ENCODE measurements around the gene GTF2H4. TPM values are rescaled to one million over a fixed set of nuclear protein-coding genes. Genes with fewer than 3 reads are reported as not detected.

The GTF2H4 gene
- total and polyA plus RNA-seq, 10 of the 15 experiments (the other 5 are each of a cell fraction or from before 2014, with no cell fraction given): 1.1 to 43.8 (median 18.9) TPM

DNA sequence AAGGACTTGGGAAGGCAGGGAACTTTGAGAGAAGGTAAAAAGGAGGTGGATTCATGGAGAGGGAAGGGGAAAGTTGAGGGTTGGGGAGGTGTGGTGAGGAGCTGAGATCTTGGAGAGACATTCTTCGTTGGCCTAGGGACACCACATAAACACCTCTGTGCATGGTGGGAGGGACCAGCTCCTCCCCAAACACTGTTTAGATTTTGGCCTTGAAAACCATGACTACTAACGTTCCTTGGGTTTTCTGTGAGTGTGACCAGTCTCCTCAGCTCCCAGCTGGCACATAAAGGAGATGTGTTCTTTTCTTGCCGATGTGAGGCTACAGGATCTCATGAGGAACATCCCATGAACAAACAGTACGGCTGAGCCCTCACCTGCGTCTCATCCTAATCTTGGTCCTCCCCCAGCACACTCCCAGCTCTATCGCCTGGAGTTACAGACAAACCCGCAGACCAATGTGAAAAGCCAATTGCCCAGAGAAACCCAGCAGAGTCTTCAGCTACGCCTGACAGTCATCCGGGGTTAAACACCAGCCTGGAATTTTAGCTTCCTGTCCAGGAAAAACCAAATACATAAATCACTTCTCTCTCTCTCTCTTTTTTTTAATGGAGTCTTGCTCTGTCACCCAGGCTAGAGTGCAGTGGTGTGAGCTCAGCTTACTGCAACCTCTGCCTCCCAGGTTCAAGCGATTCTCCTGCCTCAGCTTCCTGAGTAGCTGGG is 45.7 kb upstream of the GTF2H4 start:
- Histone ChIP-seq H3K9ac (ENCODE audit: control insufficient read depth, insufficient read depth, low read length) (no peak overlapping the region), H4K20me1 (ENCODE audit: control insufficient read depth, insufficient read depth) (no peaks in the 10 kb centered on the region), H3K4me1 (ENCODE audit: control insufficient read depth, insufficient read depth, low read length) (peaks cover 10% of the 10 kb centered on the region), H2AFZ (ENCODE audit: control insufficient read depth, low read depth, low read length) (no peak overlapping the region), H3K4me3 (no peak overlapping the region), H3K27ac (ENCODE audit: control insufficient read depth, insufficient read depth) (no peak overlapping the region), H3K36me3 (ENCODE audit: control insufficient read depth in 2 of 2, insufficient read depth in 2 of 2, low read length in 1 of 2) (no peaks in the 10 kb centered on the region), H3K9me3 (replicated peaks; ENCODE audit: control insufficient read depth, insufficient read depth, low read length) (peaks cover 6% of the 10 kb centered on the region), H3K4me2 (ENCODE audit: control insufficient read depth, insufficient read depth) (no peak overlapping the region), H3K79me2 (ENCODE audit: control insufficient read depth, insufficient read depth, low read length) (no peaks in the 10 kb centered on the region), H3K27me3 (replicated peaks in 1 of 2; ENCODE audit: control insufficient read depth in 2 of 2, insufficient read depth in 2 of 2, low read length in 1 of 2) (no peaks in the 10 kb centered on the region)
- CTCF ChIA-PET: interaction anchor here (1.0 to 1.6 kb wide), 2 partner anchors 15 to 580 kb away, joined by 3 to 5 read pairs; no protein-coding TSS in a partner anchor
- SMC1A ChIA-PET (ENCODE audit: uncharacterized antibody, unreplicated experiment): interaction anchor here (0.9 kb wide), 2 partner anchors 15 to 21 kb away, joined by 3 to 4 read pairs; no protein-coding TSS in a partner anchor
- 68% methylated on average over 10 of the region's 10 CpGs for WGBS (ENCODE audit: insufficient coverage, insufficient replicate concordance, low lambda C conversion rate, missing lambda C conversion rate)
- in situ Hi-C loops (cut with MboI) (no loop called here), intact Hi-C loops (cut with micrococcal nuclease; ENCODE audit: unreplicated experiment) (no loop called here)
- DNase-seq (ENCODE audit: low read depth, low spot score) (no peak), FAIRE-seq (no peak), ATAC-seq (no peak)
- RAD21 ChIA-PET (ENCODE audit: unreplicated experiment): no interaction called here
- BruUV-seq (replicated peaks): no TSS peak
- POLR2A ChIA-PET: interaction anchor here (0.6 kb wide), 1 partner anchor 29 kb away, joined by 3 read pairs; no protein-coding TSS in a partner anchor
- TF ChIP-seq SUZ12 (IDR thresholded peaks at IDR 0.05; ENCODE audit: unreplicated experiment) (no peak), SMAD1 (IDR thresholded peaks at IDR 0.05; ENCODE audit: low read depth, partially characterized antibody) (no peak), KDM1A (IDR thresholded peaks at IDR 0.05; ENCODE audit: borderline replicate concordance) (no peak), ASH2L (IDR thresholded peaks at IDR 0.05; ENCODE audit: borderline replicate concordance, low read depth) (no peak), SMARCA5 (IDR thresholded peaks at IDR 0.05) (no peak), SPI1 (IDR thresholded peaks at IDR 0.05; ENCODE audit: borderline replicate concordance, insufficient read depth, low read depth, low read length) (no peak), ZNF207 (IDR thresholded peaks at IDR 0.05; ENCODE audit: borderline replicate concordance) (no peak), RAD51 (IDR thresholded peaks at IDR 0.05) (no peak), CHD2 (IDR thresholded peaks at IDR 0.05; ENCODE audit: borderline replicate concordance, low read depth, low read length) (no peak), STAT3 (IDR thresholded peaks at IDR 0.05; ENCODE audit: low read depth, low read length) (no peak), PAX8 (IDR thresholded peaks at IDR 0.05) (no peak)
- TF ChIP-seq, protein P1, sequence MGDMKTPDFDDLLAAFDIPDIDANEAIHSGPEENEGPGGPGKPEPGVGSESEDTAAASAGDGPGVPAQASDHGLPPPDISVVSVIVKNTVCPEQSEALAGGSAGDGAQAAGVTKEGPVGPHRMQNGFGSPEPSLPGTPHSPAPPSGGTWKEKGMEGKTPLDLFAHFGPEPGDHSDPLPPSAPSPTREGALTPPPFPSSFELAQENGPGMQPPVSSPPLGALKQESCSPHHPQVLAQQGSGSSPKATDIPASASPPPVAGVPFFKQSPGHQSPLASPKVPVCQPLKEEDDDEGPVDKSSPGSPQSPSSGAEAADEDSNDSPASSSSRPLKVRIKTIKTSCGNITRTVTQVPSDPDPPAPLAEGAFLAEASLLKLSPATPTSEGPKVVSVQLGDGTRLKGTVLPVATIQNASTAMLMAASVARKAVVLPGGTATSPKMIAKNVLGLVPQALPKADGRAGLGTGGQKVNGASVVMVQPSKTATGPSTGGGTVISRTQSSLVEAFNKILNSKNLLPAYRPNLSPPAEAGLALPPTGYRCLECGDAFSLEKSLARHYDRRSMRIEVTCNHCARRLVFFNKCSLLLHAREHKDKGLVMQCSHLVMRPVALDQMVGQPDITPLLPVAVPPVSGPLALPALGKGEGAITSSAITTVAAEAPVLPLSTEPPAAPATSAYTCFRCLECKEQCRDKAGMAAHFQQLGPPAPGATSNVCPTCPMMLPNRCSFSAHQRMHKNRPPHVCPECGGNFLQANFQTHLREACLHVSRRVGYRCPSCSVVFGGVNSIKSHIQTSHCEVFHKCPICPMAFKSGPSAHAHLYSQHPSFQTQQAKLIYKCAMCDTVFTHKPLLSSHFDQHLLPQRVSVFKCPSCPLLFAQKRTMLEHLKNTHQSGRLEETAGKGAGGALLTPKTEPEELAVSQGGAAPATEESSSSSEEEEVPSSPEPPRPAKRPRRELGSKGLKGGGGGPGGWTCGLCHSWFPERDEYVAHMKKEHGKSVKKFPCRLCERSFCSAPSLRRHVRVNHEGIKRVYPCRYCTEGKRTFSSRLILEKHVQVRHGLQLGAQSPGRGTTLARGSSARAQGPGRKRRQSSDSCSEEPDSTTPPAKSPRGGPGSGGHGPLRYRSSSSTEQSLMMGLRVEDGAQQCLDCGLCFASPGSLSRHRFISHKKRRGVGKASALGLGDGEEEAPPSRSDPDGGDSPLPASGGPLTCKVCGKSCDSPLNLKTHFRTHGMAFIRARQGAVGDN (IDR thresholded peaks at IDR 0.05): no peak
- TF ChIP-seq, protein P2, sequence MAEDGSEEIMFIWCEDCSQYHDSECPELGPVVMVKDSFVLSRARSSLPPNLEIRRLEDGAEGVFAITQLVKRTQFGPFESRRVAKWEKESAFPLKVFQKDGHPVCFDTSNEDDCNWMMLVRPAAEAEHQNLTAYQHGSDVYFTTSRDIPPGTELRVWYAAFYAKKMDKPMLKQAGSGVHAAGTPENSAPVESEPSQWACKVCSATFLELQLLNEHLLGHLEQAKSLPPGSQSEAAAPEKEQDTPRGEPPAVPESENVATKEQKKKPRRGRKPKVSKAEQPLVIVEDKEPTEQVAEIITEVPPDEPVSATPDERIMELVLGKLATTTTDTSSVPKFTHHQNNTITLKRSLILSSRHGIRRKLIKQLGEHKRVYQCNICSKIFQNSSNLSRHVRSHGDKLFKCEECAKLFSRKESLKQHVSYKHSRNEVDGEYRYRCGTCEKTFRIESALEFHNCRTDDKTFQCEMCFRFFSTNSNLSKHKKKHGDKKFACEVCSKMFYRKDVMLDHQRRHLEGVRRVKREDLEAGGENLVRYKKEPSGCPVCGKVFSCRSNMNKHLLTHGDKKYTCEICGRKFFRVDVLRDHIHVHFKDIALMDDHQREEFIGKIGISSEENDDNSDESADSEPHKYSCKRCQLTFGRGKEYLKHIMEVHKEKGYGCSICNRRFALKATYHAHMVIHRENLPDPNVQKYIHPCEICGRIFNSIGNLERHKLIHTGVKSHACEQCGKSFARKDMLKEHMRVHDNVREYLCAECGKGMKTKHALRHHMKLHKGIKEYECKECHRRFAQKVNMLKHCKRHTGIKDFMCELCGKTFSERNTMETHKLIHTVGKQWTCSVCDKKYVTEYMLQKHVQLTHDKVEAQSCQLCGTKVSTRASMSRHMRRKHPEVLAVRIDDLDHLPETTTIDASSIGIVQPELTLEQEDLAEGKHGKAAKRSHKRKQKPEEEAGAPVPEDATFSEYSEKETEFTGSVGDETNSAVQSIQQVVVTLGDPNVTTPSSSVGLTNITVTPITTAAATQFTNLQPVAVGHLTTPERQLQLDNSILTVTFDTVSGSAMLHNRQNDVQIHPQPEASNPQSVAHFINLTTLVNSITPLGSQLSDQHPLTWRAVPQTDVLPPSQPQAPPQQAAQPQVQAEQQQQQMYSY (CRISPR knock-in tag; IDR thresholded peaks at IDR 0.05): no peak
- TF ChIP-seq, protein P3, sequence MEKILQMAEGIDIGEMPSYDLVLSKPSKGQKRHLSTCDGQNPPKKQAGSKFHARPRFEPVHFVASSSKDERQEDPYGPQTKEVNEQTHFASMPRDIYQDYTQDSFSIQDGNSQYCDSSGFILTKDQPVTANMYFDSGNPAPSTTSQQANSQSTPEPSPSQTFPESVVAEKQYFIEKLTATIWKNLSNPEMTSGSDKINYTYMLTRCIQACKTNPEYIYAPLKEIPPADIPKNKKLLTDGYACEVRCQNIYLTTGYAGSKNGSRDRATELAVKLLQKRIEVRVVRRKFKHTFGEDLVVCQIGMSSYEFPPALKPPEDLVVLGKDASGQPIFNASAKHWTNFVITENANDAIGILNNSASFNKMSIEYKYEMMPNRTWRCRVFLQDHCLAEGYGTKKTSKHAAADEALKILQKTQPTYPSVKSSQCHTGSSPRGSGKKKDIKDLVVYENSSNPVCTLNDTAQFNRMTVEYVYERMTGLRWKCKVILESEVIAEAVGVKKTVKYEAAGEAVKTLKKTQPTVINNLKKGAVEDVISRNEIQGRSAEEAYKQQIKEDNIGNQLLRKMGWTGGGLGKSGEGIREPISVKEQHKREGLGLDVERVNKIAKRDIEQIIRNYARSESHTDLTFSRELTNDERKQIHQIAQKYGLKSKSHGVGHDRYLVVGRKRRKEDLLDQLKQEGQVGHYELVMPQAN (conservative IDR thresholded peaks at IDR 0.05): no peak
